Body of pancreas (tissue), 4 donors: ENCODE measurements around the gene HLA-DRA.

Source experiments
- CTCF ChIP-seq, 7 experiments: fragments of 450-650 bp in 4 of 7; fragments of 200-600 bp in 3 of 7; sonication (generic) in 3 of 7; IDR thresholded peaks; one replicate each; pipeline ENCODE4 v1.5.1; 2016 to 2019; ENCODE audit warnings: antibody characterized with exemption in 7 of 7
- POLR2A ChIP-seq, 3 donors: fragments of 450-650 bp; IDR thresholded peaks; one replicate each; pipeline ENCODE4 v1.6.1; 2016; ENCODE audit warnings: antibody characterized with exemption in 3 of 3, mild to moderate bottlenecking in 2 of 3

- TF ChIP-seq CTCF (IDR thresholded peaks at IDR 0.05) (no peak), POLR2A (IDR thresholded peaks at IDR 0.05) (no peak)
Measured at GRCh38 chr6:32411566-32412327, 27.9 kb upstream of the HLA-DRA start.
